Measurements from ENCODE around the gene USP53.

Gene USP53

GRCh38 chr4:119207051-119207450, 5.5 kb upstream of the USP53 start:
- no peak for TF ChIP-seq CTCF (IDR thresholded peaks at IDR 0.05; ENCODE audit: borderline replicate concordance, insufficient read depth, low read depth, low read length)
- no peak overlapping the region for H3K4me3 ChIP-seq (ENCODE audit: low read depth, low read length)

DNA sequence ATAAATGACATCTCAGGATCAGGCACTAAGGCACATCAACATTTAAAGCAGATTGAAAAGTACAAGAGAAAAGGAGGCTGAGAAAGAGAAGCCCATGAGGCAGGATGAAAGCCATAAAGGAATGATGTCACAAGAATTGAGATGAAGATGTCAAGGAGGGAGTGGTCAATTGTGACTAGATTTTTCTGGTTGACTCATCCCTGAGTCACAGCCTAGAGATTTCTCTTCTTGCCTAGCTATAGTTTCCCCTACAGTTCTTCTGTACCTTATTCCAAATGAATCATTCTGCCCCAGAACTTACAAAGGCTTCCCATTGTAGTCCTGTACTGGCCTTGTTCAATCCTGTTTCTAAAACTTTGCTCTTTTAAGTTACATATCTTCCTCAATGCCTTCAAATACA, 3.4 kb upstream of the USP53 start:
- TF ChIP-seq CTCF (IDR thresholded peaks at IDR 0.05; ENCODE audit: borderline replicate concordance, insufficient read depth, low read depth, low read length), result no peak
- H3K4me3 ChIP-seq (ENCODE audit: low read depth, low read length), result no peak overlapping the region

- no peak overlapping the region for H3K4me3 ChIP-seq (ENCODE audit: low read depth, low read length)
- TF ChIP-seq CTCF (IDR thresholded peaks at IDR 0.05; ENCODE audit: borderline replicate concordance, insufficient read depth, low read depth, low read length), result no peak
Measured at GRCh38 chr4:119209586-119209985, 2.9 kb upstream of the USP53 start.

DNA sequence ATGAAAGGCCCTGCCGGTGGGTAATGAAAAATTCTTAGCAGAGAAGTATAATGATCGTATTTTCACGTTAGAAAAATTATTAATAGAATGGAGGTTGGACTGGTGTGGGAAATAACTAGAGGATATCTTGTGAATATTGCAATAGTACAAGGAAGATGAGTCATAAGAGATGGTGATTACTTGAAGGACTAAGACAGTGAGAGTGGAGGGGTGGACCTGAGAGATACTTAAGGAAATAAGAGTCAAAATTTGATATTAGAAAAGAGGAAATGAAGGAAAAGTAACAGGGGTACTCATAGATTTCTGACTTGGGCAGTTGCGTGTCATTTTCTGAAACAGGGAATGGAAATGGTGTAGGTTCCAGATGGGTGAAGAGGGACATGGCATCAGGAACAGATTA, 1.7 kb upstream of the USP53 start:
- H3K4me3 ChIP-seq (ENCODE audit: low read depth, low read length), result no peak overlapping the region

DNA sequence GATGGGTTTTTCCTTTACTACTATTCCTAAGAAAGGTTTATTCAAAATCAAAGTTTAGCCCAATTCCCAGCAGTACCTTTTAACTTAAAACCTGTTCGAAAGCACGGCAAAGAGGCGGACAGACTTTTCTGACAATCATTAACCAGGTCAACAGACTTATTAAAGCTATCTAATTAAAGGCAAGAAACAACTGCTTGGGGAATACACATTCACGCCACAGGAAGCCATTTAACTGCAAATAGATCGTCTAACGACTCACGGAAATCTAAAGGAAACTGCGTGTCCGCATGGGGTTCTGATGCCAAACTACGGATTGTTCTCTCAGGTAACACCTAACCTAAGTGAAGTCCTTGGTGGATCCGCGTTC, 663 bp upstream of the USP53 start:
- TF ChIP-seq CTCF (IDR thresholded peaks at IDR 0.05; ENCODE audit: borderline replicate concordance, insufficient read depth, low read depth, low read length), result no peak

More for the DNA sequence above, 1.7 kb upstream of the USP53 start:
- TF ChIP-seq CTCF (IDR thresholded peaks at IDR 0.05; ENCODE audit: borderline replicate concordance, insufficient read depth, low read depth, low read length), result no peak

DNA sequence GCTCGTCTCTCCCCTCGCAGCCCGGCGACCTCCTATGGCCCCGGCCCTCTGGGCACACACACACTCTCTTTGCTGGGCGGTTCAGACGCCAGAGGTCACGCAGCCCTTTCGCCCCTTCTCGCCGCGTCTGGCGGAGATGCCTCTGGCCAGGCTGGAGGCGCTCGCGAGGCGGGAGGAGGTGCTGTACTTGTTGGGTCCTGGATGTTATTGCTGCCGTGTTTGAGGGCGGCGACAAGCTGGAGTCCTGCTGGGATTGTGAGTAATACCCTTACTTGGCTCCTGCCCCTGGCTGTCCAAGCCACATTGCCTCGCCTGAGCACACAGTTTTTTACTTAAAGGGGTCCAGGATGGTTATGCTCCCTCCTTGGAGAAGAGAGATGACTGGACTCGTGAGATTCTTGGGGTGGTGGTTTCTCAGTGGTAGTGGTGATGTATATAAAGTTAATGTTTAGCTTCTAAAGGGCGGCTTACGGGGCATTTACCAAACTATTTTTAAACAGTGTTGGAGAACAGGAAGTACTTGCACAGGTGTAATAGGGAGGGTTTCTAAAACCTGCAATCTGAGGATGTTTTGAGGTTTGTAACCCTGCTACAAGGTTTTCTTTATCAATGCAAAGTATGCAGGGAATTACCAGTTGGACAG, 572 bp downstream of the USP53 start:
- peak; percentile 51; the same call in 1 of the 2 replicates for TF ChIP-seq CTCF (IDR thresholded peaks at IDR 0.05; ENCODE audit: borderline replicate concordance, insufficient read depth, low read depth, low read length)

More for the DNA sequence above, 663 bp upstream of the USP53 start:
- peak overlapping the region; percentile 78 for H3K4me3 ChIP-seq (ENCODE audit: low read depth, low read length)

GRCh38 chr4:119218093-119218492, 5.6 kb downstream of the USP53 start:
- no peak for TF ChIP-seq CTCF (IDR thresholded peaks at IDR 0.05; ENCODE audit: borderline replicate concordance, insufficient read depth, low read depth, low read length)
- H3K4me3 ChIP-seq (ENCODE audit: low read depth, low read length), result no peak overlapping the region

More for the DNA sequence above, 572 bp downstream of the USP53 start:
- H3K4me3 ChIP-seq (ENCODE audit: low read depth, low read length), result peak overlapping the region; percentile 78

Data from GM12875 (cell line).